ENCODE results near the gene SPATS2.
A peak's percentile ranks its signal among the peaks of the same experiment; 100 is the strongest.

DNA sequence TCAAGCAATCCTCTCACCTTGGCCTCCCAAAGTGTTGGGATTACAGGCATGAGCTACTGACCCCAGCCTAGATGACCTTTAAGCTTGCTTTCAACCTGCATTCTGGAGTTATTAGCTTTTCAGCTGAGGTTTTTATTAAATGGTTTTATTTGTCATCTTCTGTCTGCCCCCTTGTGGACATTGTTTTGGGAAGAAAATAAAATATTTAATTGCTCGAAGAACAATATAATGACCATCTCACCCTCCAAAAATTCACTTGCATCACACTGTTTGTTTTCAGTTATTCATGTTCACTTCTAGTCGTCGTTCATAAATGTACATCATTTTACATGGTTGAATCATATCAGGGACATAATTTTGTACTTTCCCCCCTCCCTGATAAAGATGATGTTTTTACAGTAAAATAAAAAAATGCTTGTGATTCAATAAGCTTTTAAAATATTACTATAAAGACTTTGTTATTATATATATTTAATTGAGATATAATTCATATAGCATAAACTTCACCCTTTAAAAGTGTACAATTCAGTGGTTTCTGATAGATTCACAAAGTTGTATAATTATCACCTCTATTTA is 10.1 kb upstream of the SPATS2 start:
- TF ChIP-seq, protein P1, sequence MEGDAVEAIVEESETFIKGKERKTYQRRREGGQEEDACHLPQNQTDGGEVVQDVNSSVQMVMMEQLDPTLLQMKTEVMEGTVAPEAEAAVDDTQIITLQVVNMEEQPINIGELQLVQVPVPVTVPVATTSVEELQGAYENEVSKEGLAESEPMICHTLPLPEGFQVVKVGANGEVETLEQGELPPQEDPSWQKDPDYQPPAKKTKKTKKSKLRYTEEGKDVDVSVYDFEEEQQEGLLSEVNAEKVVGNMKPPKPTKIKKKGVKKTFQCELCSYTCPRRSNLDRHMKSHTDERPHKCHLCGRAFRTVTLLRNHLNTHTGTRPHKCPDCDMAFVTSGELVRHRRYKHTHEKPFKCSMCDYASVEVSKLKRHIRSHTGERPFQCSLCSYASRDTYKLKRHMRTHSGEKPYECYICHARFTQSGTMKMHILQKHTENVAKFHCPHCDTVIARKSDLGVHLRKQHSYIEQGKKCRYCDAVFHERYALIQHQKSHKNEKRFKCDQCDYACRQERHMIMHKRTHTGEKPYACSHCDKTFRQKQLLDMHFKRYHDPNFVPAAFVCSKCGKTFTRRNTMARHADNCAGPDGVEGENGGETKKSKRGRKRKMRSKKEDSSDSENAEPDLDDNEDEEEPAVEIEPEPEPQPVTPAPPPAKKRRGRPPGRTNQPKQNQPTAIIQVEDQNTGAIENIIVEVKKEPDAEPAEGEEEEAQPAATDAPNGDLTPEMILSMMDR (IDR thresholded peaks at IDR 0.05): peak; percentile 32 to 48 (median 37)
- TF ChIP-seq POLR2AphosphoS5 (IDR thresholded peaks at IDR 0.05): no peak

Data from transverse colon (tissue), 4 donors.